Measurements from ENCODE around the gene TMPRSS4. TPM values are rescaled to one million over a fixed set of nuclear protein-coding genes. Genes with fewer than 3 reads are reported as not detected.

TMPRSS4 gene
- total RNA-seq, 1 experiment from 2014 or later: 1.4 TPM

DNA sequence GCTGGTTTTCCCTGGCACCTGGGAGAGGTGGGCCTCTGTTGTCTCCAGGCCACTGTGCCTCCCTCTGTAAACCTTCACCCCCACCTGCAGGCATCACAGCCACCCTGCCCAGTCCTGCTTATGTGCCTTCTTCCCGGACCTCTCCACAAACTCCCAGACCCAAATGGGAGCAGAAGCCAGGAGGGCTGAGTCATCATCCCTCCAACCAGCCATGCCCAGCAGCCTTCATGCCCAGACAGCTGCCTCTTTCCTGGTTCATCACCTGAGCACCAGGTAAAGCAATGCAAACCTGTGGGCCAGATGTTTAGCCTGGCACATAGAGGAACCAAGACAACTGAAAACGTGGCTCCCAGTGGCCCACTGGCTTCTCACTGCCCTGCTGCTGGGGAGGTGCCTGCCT, 2.1 kb upstream of the TMPRSS4 start (continued):
- TF ChIP-seq MYBL2 (CRISPR knock-in tag; IDR thresholded peaks at IDR 0.05) (no peak), ELF4 (CRISPR knock-in tag; IDR thresholded peaks at IDR 0.05; ENCODE audit: low read depth) (no peak), NFATC4 (CRISPR knock-in tag; IDR thresholded peaks at IDR 0.05) (no peak), FOXP1 (CRISPR knock-in tag; IDR thresholded peaks at IDR 0.05; ENCODE audit: borderline replicate concordance) (no peak), CREB1 (CRISPR knock-in tag; IDR thresholded peaks at IDR 0.05) (no peak), NR3C1 (CRISPR knock-in tag; conservative IDR thresholded peaks at IDR 0.05; ENCODE audit: low read depth) (no peak)
- TF ChIP-seq, protein P1, sequence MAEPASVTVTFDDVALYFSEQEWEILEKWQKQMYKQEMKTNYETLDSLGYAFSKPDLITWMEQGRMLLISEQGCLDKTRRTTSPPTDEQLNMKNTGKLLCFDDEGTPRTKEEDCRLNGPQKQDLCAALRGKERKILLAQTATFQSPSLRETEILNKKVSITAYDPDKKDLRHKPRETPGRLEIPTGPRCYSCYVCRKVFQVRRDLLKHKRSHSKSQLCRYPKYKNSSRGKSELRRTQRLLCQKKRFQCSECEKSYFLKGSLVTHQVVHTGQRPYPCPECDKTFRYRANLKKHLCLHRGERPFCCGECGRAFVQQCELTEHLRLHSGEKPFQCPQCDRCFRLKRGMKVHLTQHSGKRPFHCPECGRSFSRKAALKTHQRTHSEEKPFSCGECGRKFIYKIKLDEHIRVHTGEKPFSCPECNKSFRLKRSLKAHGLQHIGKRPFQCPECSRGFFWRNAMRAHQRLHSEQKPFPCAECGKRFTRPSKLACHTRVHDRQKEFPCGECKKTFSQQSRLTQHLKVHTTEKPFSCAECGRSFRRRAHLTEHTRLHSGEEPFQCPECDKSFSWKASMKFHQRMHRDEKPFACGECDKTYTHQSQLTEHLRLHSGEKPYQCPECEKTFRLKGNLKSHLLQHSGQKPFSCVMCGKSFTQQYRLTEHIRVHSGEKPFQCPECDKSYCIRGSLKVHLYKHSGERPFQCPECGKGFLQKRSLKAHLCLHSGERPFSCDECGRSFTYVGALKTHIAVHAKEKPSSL (CRISPR knock-in tag; conservative IDR thresholded peaks at IDR 0.05): no peak
- TF ChIP-seq, protein P2, sequence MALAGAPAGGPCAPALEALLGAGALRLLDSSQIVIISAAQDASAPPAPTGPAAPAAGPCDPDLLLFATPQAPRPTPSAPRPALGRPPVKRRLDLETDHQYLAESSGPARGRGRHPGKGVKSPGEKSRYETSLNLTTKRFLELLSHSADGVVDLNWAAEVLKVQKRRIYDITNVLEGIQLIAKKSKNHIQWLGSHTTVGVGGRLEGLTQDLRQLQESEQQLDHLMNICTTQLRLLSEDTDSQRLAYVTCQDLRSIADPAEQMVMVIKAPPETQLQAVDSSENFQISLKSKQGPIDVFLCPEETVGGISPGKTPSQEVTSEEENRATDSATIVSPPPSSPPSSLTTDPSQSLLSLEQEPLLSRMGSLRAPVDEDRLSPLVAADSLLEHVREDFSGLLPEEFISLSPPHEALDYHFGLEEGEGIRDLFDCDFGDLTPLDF (CRISPR knock-in tag; IDR thresholded peaks at IDR 0.05): no peak
- TF ChIP-seq, protein P3, sequence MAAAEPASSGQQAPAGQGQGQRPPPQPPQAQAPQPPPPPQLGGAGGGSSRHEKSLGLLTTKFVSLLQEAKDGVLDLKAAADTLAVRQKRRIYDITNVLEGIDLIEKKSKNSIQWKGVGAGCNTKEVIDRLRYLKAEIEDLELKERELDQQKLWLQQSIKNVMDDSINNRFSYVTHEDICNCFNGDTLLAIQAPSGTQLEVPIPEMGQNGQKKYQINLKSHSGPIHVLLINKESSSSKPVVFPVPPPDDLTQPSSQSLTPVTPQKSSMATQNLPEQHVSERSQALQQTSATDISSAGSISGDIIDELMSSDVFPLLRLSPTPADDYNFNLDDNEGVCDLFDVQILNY (CRISPR knock-in tag; IDR thresholded peaks at IDR 0.05): no peak

DNA sequence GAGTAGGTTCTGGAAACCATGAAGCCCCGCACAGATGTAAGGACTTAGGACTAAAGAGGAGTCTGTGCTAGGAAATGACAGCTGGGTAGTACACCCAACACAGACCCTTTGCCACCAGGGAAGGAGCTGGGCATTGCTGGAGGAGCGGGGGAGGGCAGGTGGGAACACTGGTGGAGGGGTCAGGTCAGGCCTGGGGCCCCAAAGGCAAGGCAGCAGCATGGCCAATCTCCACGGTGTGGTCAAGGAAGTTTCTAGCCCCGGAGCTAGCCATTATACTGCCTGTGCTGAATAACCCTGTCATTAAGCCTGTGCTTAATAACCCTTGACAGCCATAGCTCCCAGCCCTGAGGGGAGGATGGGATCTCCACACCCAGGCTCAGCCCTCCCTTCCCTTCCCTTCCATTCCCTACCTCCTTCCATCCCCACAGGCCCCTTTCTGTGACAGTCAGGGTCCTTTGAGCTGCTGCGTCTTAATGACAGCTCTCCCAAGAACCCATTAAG, 2.1 kb downstream of the TMPRSS4 start:
- ChIA-PET POLR2A (no interaction called here), CTCF (interaction anchor here (0.9 to 2.8 kb wide), 3 partner anchors 35 to 132 kb away, joined by 3 to 11 read pairs (median 9); no protein-coding TSS in a partner anchor)
- Mint-ChIP-seq H3K27me3 (ENCODE audit: low read depth) (no peaks in the 10 kb centered on the region), H3K4me1 (peaks cover 31% of the 10 kb centered on the region), H3K27ac (no peak overlapping the region), H3K36me3 (no peaks in the 10 kb centered on the region), H3K4me3 (no peak overlapping the region), H3K9me3 (no peaks in the 10 kb centered on the region)
- DNase-seq (ENCODE audit: low spot score) (no peak), ATAC-seq (no peak)
- no peak for TF ChIP-seq TEAD1 (CRISPR knock-in tag; IDR thresholded peaks at IDR 0.05)
- TF ChIP-seq, protein P4, sequence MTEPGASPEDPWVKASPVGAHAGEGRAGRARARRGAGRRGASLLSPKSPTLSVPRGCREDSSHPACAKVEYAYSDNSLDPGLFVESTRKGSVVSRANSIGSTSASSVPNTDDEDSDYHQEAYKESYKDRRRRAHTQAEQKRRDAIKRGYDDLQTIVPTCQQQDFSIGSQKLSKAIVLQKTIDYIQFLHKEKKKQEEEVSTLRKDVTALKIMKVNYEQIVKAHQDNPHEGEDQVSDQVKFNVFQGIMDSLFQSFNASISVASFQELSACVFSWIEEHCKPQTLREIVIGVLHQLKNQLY (CRISPR knock-in tag; IDR thresholded peaks at IDR 0.05): no peak
- TF ChIP-seq ELF4 (CRISPR knock-in tag; IDR thresholded peaks at IDR 0.05; ENCODE audit: low read depth): no peak
- TF ChIP-seq, protein P5, sequence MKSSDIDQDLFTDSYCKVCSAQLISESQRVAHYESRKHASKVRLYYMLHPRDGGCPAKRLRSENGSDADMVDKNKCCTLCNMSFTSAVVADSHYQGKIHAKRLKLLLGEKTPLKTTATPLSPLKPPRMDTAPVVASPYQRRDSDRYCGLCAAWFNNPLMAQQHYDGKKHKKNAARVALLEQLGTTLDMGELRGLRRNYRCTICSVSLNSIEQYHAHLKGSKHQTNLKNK (CRISPR knock-in tag; IDR thresholded peaks at IDR 0.05): no peak
- no peak for TF ChIP-seq JUN (CRISPR knock-in tag; IDR thresholded peaks at IDR 0.05)
- no peak for TF ChIP-seq ZNF671 (CRISPR knock-in tag; IDR thresholded peaks at IDR 0.05)
- no peak for TF ChIP-seq ZNF317 (CRISPR knock-in tag; IDR thresholded peaks at IDR 0.05; ENCODE audit: borderline replicate concordance, low read depth)
- no peak for TF ChIP-seq PRRX2 (CRISPR knock-in tag; IDR thresholded peaks at IDR 0.05)
- no peak for TF ChIP-seq HMGA2 (CRISPR knock-in tag; IDR thresholded peaks at IDR 0.05)
- TF ChIP-seq MXD4 (CRISPR knock-in tag; IDR thresholded peaks at IDR 0.05; ENCODE audit: borderline replicate concordance): no peak
- TF ChIP-seq, protein P6, sequence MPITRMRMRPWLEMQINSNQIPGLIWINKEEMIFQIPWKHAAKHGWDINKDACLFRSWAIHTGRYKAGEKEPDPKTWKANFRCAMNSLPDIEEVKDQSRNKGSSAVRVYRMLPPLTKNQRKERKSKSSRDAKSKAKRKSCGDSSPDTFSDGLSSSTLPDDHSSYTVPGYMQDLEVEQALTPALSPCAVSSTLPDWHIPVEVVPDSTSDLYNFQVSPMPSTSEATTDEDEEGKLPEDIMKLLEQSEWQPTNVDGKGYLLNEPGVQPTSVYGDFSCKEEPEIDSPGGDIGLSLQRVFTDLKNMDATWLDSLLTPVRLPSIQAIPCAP (CRISPR knock-in tag; IDR thresholded peaks at IDR 0.05): no peak
- no peak for TF ChIP-seq FOXP1 (CRISPR knock-in tag; IDR thresholded peaks at IDR 0.05; ENCODE audit: borderline replicate concordance)
- TF ChIP-seq, protein P7, sequence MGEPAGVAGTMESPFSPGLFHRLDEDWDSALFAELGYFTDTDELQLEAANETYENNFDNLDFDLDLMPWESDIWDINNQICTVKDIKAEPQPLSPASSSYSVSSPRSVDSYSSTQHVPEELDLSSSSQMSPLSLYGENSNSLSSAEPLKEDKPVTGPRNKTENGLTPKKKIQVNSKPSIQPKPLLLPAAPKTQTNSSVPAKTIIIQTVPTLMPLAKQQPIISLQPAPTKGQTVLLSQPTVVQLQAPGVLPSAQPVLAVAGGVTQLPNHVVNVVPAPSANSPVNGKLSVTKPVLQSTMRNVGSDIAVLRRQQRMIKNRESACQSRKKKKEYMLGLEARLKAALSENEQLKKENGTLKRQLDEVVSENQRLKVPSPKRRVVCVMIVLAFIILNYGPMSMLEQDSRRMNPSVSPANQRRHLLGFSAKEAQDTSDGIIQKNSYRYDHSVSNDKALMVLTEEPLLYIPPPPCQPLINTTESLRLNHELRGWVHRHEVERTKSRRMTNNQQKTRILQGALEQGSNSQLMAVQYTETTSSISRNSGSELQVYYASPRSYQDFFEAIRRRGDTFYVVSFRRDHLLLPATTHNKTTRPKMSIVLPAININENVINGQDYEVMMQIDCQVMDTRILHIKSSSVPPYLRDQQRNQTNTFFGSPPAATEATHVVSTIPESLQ (CRISPR knock-in tag; IDR thresholded peaks at IDR 0.05): no peak
- no peak for TF ChIP-seq NFATC4 (CRISPR knock-in tag; IDR thresholded peaks at IDR 0.05)

Measured in WTC11 (cell line).